ENCODE data around the gene ADPRM. TPM values are rescaled to one million over a fixed set of nuclear protein-coding genes. Genes with fewer than 3 reads are reported as not detected.

Gene ADPRM
- total and polyA plus RNA-seq, 2 donors (not counting 3 experiments of a cell fraction or from before 2014, with no cell fraction given), result 7.4 to 7.6 TPM

GRCh38 chr17:10733666-10734065 lies 36.3 kb downstream of the ADPRM start:
- no peak overlapping the region for H3K4me3 ChIP-seq (replicated peaks in 1 of 3; ENCODE audit: insufficient read depth in 1 of 3, low read depth in 1 of 3, low read length in 3 of 3)
- no peaks in the 10 kb centered on the region for H3K9me1 ChIP-seq (replicated peaks; ENCODE audit: control insufficient read depth, extremely low read depth, insufficient read depth, low read length)
- POLR2A ChIA-PET, result no interaction called here
- peaks cover 6% of the 10 kb centered on the region for H3K4me1 ChIP-seq (ENCODE audit: control insufficient read depth, extremely low read depth, insufficient read depth, low read length)
- no peaks in the 10 kb centered on the region for H4K20me1 ChIP-seq (replicated peaks; ENCODE audit: control insufficient read depth, extremely low read depth, insufficient read depth, low read length)
- H3K27me3 ChIP-seq (ENCODE audit: control insufficient read depth in 2 of 2, insufficient read depth in 2 of 2, low read length in 2 of 2), result peaks cover 0 to 3% of the 10 kb centered on the region in 2 experiments
- H3K4me2 ChIP-seq (ENCODE audit: insufficient read depth, low read length), result no peak overlapping the region
- no peak overlapping the region for H3K9ac ChIP-seq (replicated peaks; ENCODE audit: extremely low read depth, insufficient read depth, low read length)
- no peak overlapping the region for H2AFZ ChIP-seq (ENCODE audit: low read depth, low read length)
- dilution Hi-C loops (cut with MboI; ENCODE audit: extremely low pct_ligation_motif_present, low sequenced_read_pairs) (no loop called here), intact Hi-C loops (cut with micrococcal nuclease) (loop anchor here (10.0 kb wide), 1 partner anchor 1251 kb away; no protein-coding TSS in a partner anchor)
- BruUV-seq (replicated peaks), result no TSS peak
- DNase-seq (ENCODE audit: low read depth, low spot score), result no peak
- FAIRE-seq, result no peak
- H3K79me2 ChIP-seq (ENCODE audit: control insufficient read depth, insufficient read depth, low read length), result no peaks in the 10 kb centered on the region
- no peaks in the 10 kb centered on the region for H3K9me3 ChIP-seq (replicated peaks; ENCODE audit: control insufficient read depth, insufficient read depth, low read length)
- CTCF ChIA-PET, result interaction anchor here (0.5 kb wide), 1 partner anchor 66 kb away, joined by 3 read pairs; no protein-coding TSS in a partner anchor
- H3K27ac ChIP-seq (ENCODE audit: insufficient read depth, low read depth, low read length), result no peak overlapping the region
- TF ChIP-seq FOS (IDR thresholded peaks at IDR 0.05; ENCODE audit: borderline replicate concordance, insufficient read depth, low read length), result no peak
- H3K36me3 ChIP-seq (ENCODE audit: control insufficient read depth in 2 of 2, extremely low read depth in 1 of 2, insufficient read depth in 2 of 2, low read length in 2 of 2), result no peaks in the 10 kb centered on the region

GRCh38 chr17:10735251-10735650 lies 37.9 kb downstream of the ADPRM start:
- TF ChIP-seq JUN (IDR thresholded peaks at IDR 0.05; ENCODE audit: borderline replicate concordance, insufficient read depth, insufficient read length, low read depth), result no peak
- no peak for TF ChIP-seq CTCF (IDR thresholded peaks at IDR 0.05; ENCODE audit: extremely low read depth in 1 of 2, insufficient read depth in 1 of 2, low read depth in 1 of 2, low read length in 2 of 2)
- TF ChIP-seq MAX (IDR thresholded peaks at IDR 0.05; ENCODE audit: insufficient read depth, insufficient read length), result no peak
- TF ChIP-seq MYC (IDR thresholded peaks at IDR 0.05; ENCODE audit: low read depth, low read length), result no peak
- TF ChIP-seq GATA2 (IDR thresholded peaks at IDR 0.05; ENCODE audit: insufficient read depth, insufficient read length, low read depth, low read length), result no peak
- TF ChIP-seq EZH2 (IDR thresholded peaks at IDR 0.05; ENCODE audit: borderline replicate concordance, low read depth, low read length, severe bottlenecking), result no peak
- no peak for TF ChIP-seq POLR2AphosphoS5 (IDR thresholded peaks at IDR 0.05; ENCODE audit: insufficient read depth, low read depth, low read length)
- no peak for TF ChIP-seq FOS (IDR thresholded peaks at IDR 0.05; ENCODE audit: borderline replicate concordance, insufficient read depth, low read length)
- no peak for TF ChIP-seq POLR2A (IDR thresholded peaks at IDR 0.05; ENCODE audit: low read depth, low read length)

More at GRCh38 chr17:10735251-10735650, 37.9 kb downstream of the ADPRM start:
- DNase-seq (ENCODE audit: low read depth, low spot score) (no peak), FAIRE-seq (no peak)
- BruUV-seq (replicated peaks), result no TSS peak
- Histone ChIP-seq H3K4me1 (ENCODE audit: control insufficient read depth, extremely low read depth, insufficient read depth, low read length) (peaks cover 6% of the 10 kb centered on the region), H2AFZ (ENCODE audit: low read depth, low read length) (no peak overlapping the region), H3K36me3 (ENCODE audit: control insufficient read depth in 2 of 2, extremely low read depth in 1 of 2, insufficient read depth in 2 of 2, low read length in 2 of 2) (no peaks in the 10 kb centered on the region), H3K9me3 (replicated peaks; ENCODE audit: control insufficient read depth, insufficient read depth, low read length) (no peaks in the 10 kb centered on the region), H3K27me3 (ENCODE audit: control insufficient read depth in 2 of 2, insufficient read depth in 2 of 2, low read length in 2 of 2) (peaks cover 0 to 3% of the 10 kb centered on the region in 2 experiments), H3K79me2 (ENCODE audit: control insufficient read depth, insufficient read depth, low read length) (no peaks in the 10 kb centered on the region), H3K9ac (replicated peaks; ENCODE audit: extremely low read depth, insufficient read depth, low read length) (no peak overlapping the region), H3K27ac (ENCODE audit: insufficient read depth, low read depth, low read length) (no peak overlapping the region), H3K9me1 (replicated peaks; ENCODE audit: control insufficient read depth, extremely low read depth, insufficient read depth, low read length) (no peaks in the 10 kb centered on the region), H4K20me1 (replicated peaks; ENCODE audit: control insufficient read depth, extremely low read depth, insufficient read depth, low read length) (no peaks in the 10 kb centered on the region), H3K4me3 (replicated peaks in 1 of 3; ENCODE audit: insufficient read depth in 1 of 3, low read depth in 1 of 3, low read length in 3 of 3) (no peak overlapping the region), H3K4me2 (ENCODE audit: insufficient read depth, low read length) (no peak overlapping the region)
- intact Hi-C loops (cut with micrococcal nuclease) (loop anchor here (10.0 kb wide), 1 partner anchor 1250 kb away; no protein-coding TSS in a partner anchor), dilution Hi-C loops (cut with MboI; ENCODE audit: extremely low pct_ligation_motif_present, low sequenced_read_pairs) (no loop called here)
- ChIA-PET POLR2A (no interaction called here), CTCF (interaction anchor here (0.6 to 2.9 kb wide), 3 partner anchors 12 to 110 kb away, joined by 3 to 19 read pairs (median 6); no protein-coding TSS in a partner anchor)

All from endothelial cell of umbilical vein (primary cell).